ENCODE data around the gene GRK5. TPM values are rescaled to one million over a fixed set of nuclear protein-coding genes. Genes with fewer than 3 reads are reported as not detected.

GRK5 gene
- total RNA-seq, 1 experiment from 2014 or later = 0.82 TPM

GRCh38 chr10:119297207-119297968, 90.0 kb downstream of the GRK5 start:
- no TSS peak for BruUV-seq (replicated peaks)
- Mint-ChIP-seq H3K27me3 (ENCODE audit: insufficient read depth, unreplicated experiment) (peaks cover 3% of the 10 kb centered on the region), H3K4me1 (ENCODE audit: insufficient read depth, unreplicated experiment) (peaks cover 7% of the 10 kb centered on the region), H3K4me3 (ENCODE audit: unreplicated experiment) (no peak overlapping the region), H3K9me3 (ENCODE audit: unreplicated experiment) (no peaks in the 10 kb centered on the region), H3K36me3 (ENCODE audit: insufficient read depth, unreplicated experiment) (no peaks in the 10 kb centered on the region), H3K27ac (ENCODE audit: low read depth, unreplicated experiment) (no peak overlapping the region)
- DNase-seq (ENCODE audit: unreplicated experiment) = no peak
- ChIA-PET POLR2A (no interaction called here), CTCF (interaction anchor here (0.5 kb wide), 1 partner anchor 34 kb away, joined by 3 read pairs; no protein-coding TSS in a partner anchor)
- TF ChIP-seq, protein P1, sequence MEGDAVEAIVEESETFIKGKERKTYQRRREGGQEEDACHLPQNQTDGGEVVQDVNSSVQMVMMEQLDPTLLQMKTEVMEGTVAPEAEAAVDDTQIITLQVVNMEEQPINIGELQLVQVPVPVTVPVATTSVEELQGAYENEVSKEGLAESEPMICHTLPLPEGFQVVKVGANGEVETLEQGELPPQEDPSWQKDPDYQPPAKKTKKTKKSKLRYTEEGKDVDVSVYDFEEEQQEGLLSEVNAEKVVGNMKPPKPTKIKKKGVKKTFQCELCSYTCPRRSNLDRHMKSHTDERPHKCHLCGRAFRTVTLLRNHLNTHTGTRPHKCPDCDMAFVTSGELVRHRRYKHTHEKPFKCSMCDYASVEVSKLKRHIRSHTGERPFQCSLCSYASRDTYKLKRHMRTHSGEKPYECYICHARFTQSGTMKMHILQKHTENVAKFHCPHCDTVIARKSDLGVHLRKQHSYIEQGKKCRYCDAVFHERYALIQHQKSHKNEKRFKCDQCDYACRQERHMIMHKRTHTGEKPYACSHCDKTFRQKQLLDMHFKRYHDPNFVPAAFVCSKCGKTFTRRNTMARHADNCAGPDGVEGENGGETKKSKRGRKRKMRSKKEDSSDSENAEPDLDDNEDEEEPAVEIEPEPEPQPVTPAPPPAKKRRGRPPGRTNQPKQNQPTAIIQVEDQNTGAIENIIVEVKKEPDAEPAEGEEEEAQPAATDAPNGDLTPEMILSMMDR (IDR thresholded peaks at IDR 0.05; ENCODE audit: unreplicated experiment) = no peak
- intact Hi-C loops (cut with micrococcal nuclease) = no loop called here

DNA sequence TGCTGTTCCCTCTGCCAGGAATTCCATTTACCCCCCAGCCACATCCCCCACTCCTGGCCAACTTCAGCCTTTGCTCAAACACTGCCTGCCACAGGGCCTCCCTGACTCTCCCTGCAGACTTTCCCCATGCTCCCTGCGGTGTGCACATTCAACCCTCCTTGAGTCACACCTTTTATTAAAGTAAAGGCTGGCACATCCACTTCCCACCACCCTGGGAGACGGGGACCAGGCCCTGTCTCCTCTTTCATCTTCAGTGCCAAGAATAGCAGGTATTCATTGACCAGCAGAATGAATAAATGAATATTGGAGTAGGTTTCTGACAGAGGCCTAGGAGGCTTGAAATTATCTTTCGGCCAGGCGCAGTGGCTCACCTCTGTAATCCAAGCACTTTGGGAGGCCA, 91.4 kb downstream of the GRK5 start:
- Mint-ChIP-seq H3K27ac (ENCODE audit: low read depth, unreplicated experiment) (peak overlapping the region; percentile 52), H3K27me3 (ENCODE audit: insufficient read depth, unreplicated experiment) (no peaks in the 10 kb centered on the region)
- CTCF ChIA-PET = no interaction called here

GRCh38 chr10:119299531-119299930, 92.2 kb downstream of the GRK5 start:
- H3K36me3 Mint-ChIP-seq (ENCODE audit: insufficient read depth, unreplicated experiment) = no peaks in the 10 kb centered on the region
- POLR2A ChIA-PET = no interaction called here
- DNase-seq (ENCODE audit: unreplicated experiment) = no peak

More for the DNA sequence above, 91.4 kb downstream of the GRK5 start:
- no peaks in the 10 kb centered on the region for H3K36me3 Mint-ChIP-seq (ENCODE audit: insufficient read depth, unreplicated experiment)
- POLR2A ChIA-PET = no interaction called here
- DNase-seq (ENCODE audit: unreplicated experiment) = no peak
- H3K9me3 Mint-ChIP-seq (ENCODE audit: unreplicated experiment) = no peaks in the 10 kb centered on the region
- no TSS peak for BruUV-seq (replicated peaks)
- TF ChIP-seq, protein P1 (IDR thresholded peaks at IDR 0.05; ENCODE audit: unreplicated experiment) = no peak
- H3K4me3 Mint-ChIP-seq (ENCODE audit: unreplicated experiment) = no peak overlapping the region
- intact Hi-C loops (cut with micrococcal nuclease) = no loop called here
- H3K4me1 Mint-ChIP-seq (ENCODE audit: insufficient read depth, unreplicated experiment) = peaks cover 7% of the 10 kb centered on the region

GRCh38 chr10:119301397-119301796, 94.0 kb downstream of the GRK5 start:
- DNase-seq (ENCODE audit: unreplicated experiment) = no peak
- POLR2A ChIA-PET = no interaction called here
- BruUV-seq (replicated peaks) = no TSS peak
- Mint-ChIP-seq H3K36me3 (ENCODE audit: insufficient read depth, unreplicated experiment) (no peaks in the 10 kb centered on the region), H3K27ac (ENCODE audit: low read depth, unreplicated experiment) (no peak overlapping the region), H3K4me3 (ENCODE audit: unreplicated experiment) (no peak overlapping the region), H3K27me3 (ENCODE audit: insufficient read depth, unreplicated experiment) (no peaks in the 10 kb centered on the region), H3K9me3 (ENCODE audit: unreplicated experiment) (no peaks in the 10 kb centered on the region), H3K4me1 (ENCODE audit: insufficient read depth, unreplicated experiment) (peaks cover 26% of the 10 kb centered on the region)
- TF ChIP-seq, protein P1 (IDR thresholded peaks at IDR 0.05; ENCODE audit: unreplicated experiment) = no peak
- CTCF ChIA-PET = no interaction called here
- intact Hi-C loops (cut with micrococcal nuclease) = no loop called here

More at GRCh38 chr10:119299531-119299930, 92.2 kb downstream of the GRK5 start:
- peaks cover 10% of the 10 kb centered on the region for H3K4me1 Mint-ChIP-seq (ENCODE audit: insufficient read depth, unreplicated experiment)
- CTCF ChIA-PET = no interaction called here
- TF ChIP-seq, protein P1 (IDR thresholded peaks at IDR 0.05; ENCODE audit: unreplicated experiment) = no peak
- intact Hi-C loops (cut with micrococcal nuclease) = no loop called here
- no peaks in the 10 kb centered on the region for H3K9me3 Mint-ChIP-seq (ENCODE audit: unreplicated experiment)
- H3K27me3 Mint-ChIP-seq (ENCODE audit: insufficient read depth, unreplicated experiment) = no peaks in the 10 kb centered on the region
- no peak overlapping the region for H3K27ac Mint-ChIP-seq (ENCODE audit: low read depth, unreplicated experiment)
- no peak overlapping the region for H3K4me3 Mint-ChIP-seq (ENCODE audit: unreplicated experiment)
- no TSS peak for BruUV-seq (replicated peaks)
